Hematopoietic multipotent progenitor cell treated with erythropoietin and hydrocortisone succinate and interleukin-3 and kit ligand, for 15 days (in vitro differentiated cells): ENCODE results near the gene ELOF1.

ENCODE experiments used
- DNase-seq: peaks from one replicate; pipeline ENCODE4 v3.0.0-alpha.2; 2015; ENCODE audit warnings: low spot score

ELOF1 gene

GRCh38 chr19:11570039-11570462, 11.0 kb upstream of the ELOF1 start:
- DNase-seq: no peak

GRCh38 chr19:11566164-11566563, 7.1 kb upstream of the ELOF1 start:
- DNase-seq: peak; percentile 51

- peak; percentile 46 for DNase-seq
Observed at GRCh38 chr19:11565649-11565980, 6.6 kb upstream of the ELOF1 start.

GRCh38 chr19:11564082-11564807, 5.2 kb upstream of the ELOF1 start:
- DNase-seq: peak; percentile 48

- peak; percentile 83 for DNase-seq
Observed at GRCh38 chr19:11563532-11563931, 4.5 kb upstream of the ELOF1 start.

GRCh38 chr19:11560404-11561051, 1.5 kb upstream of the ELOF1 start:
- DNase-seq: peak; percentile 93

- no peak for DNase-seq
Observed at GRCh38 chr19:11556634-11557420, 2.2 kb downstream of the ELOF1 start.

GRCh38 chr19:11555246-11555645, 3.8 kb downstream of the ELOF1 start:
- no peak for DNase-seq

- DNase-seq: no peak
Observed at GRCh38 chr19:11554160-11554559, 4.9 kb downstream of the ELOF1 start.

- no peak for DNase-seq
Observed at GRCh38 chr19:11552666-11553372, 6.2 kb downstream of the ELOF1 start.

GRCh38 chr19:11551603-11552235, 7.3 kb downstream of the ELOF1 start:
- peak; percentile 29 for DNase-seq

- no peak for DNase-seq
Observed at GRCh38 chr19:11550265-11550664, 8.8 kb downstream of the ELOF1 start.

- DNase-seq: no peak
Observed at GRCh38 chr19:11549386-11549953, 9.6 kb downstream of the ELOF1 start.

GRCh38 chr19:11547929-11548700, 10.9 kb downstream of the ELOF1 start:
- no peak for DNase-seq

GRCh38 chr19:11541238-11541637, 17.8 kb downstream of the ELOF1 start:
- no peak for DNase-seq

GRCh38 chr19:11540645-11541044, 18.4 kb downstream of the ELOF1 start:
- DNase-seq: no peak

- no peak for DNase-seq
Observed at GRCh38 chr19:11539495-11540365, 19.3 kb downstream of the ELOF1 start.

- no peak for DNase-seq
Observed at GRCh38 chr19:11538232-11539036, 20.6 kb downstream of the ELOF1 start, which contains the start of gene CNN1. Gene CNN1 (plus strand): TSS chr19:11538851. CDS start chr19:11538928, 77 bp downstream.
